Measurements from ENCODE around the gene NDUFV2.

DNA sequence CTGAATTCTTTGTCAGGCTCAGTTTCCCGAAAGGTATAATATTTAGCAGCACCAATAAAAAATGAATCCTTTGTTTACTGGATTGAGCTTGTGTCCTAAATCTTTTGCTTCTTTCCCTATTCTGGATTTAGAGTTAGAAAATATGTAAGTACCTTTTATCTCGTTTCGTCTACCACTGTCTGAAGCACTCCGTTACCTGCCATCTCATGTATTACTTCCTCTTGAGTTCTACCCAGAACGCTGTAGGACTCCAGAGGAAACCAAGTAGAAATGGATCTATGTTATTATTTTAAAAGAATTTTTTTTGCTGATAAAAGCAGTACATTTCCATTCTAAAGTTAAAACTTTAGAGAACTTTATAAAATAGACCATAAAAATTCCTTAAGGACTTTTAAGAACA lies 47.6 kb downstream of the NDUFV2 start:
- no peak for TF ChIP-seq POLR2AphosphoS5 (IDR thresholded peaks at IDR 0.05; ENCODE audit: borderline replicate concordance, low read depth, low read length)
- TF ChIP-seq EZH2 (IDR thresholded peaks at IDR 0.05), result no peak

Measured in SK-N-MC (cell line).